ENCODE data around the gene VAMP7. TPM values are rescaled to one million over a fixed set of nuclear protein-coding genes. Genes with fewer than 3 reads are reported as not detected.

VAMP7 gene
- total RNA-seq, 1 experiment from 2014 or later, result 19.9 TPM

DNA sequence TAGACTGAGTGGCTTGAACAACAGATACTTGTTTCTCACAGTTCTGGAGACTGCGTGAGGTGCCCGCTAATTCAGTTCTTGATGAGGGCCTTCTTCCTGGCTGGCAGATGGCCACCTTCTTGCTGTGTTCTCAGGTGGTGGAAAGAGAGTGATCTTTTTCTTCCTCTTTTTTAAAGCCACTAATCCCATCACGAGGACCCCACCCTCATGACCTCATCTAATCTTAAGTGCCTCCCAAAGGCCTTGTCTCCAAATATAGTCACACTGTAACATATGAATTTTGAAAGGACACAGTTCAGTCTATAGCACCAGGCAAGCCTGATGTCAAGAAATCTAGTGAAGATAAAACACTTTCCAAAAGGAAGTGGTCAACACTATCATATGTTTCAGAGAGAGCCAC lies 12.4 kb downstream of the VAMP7 start:
- Mint-ChIP-seq H3K36me3 (ENCODE audit: insufficient read depth in 1 of 3, low read depth in 3 of 3) (peaks cover 24 to 53% (median 48%) of the 10 kb centered on the region in 3 experiments), H3K4me1 (no peaks in the 10 kb centered on the region), H3K27ac (no peak overlapping the region), H3K27me3 (ENCODE audit: low read depth) (no peaks in the 10 kb centered on the region), H3K4me3 (no peak overlapping the region), H3K9me3 (peaks cover 58 to 65% of the 10 kb centered on the region in 2 experiments)
- Histone ChIP-seq H3K23me2 (ENCODE audit: insufficient read length, low read depth, low read length, poor library complexity, severe bottlenecking) (no peaks in the 10 kb centered on the region), H3K79me2 (ENCODE audit: insufficient read depth, low read length) (no peaks in the 10 kb centered on the region), H2BK12ac (ENCODE audit: insufficient read length, low read depth, low read length) (no peak overlapping the region), H2BK20ac (ENCODE audit: low read depth, low read length, poor library complexity, severe bottlenecking) (no peak overlapping the region), H3K4me1 (ENCODE audit: insufficient read depth, low read length) (no peaks in the 10 kb centered on the region), H2BK120ac (ENCODE audit: low read depth, low read length, poor library complexity, severe bottlenecking) (no peak overlapping the region), H3K56ac (ENCODE audit: insufficient read length, low read depth, low read length) (no peak overlapping the region), H3K4me2 (ENCODE audit: insufficient read depth, insufficient read length, low read length) (no peak overlapping the region), H3K27ac (ENCODE audit: insufficient read length, low read depth, low read length) (no peak overlapping the region), H2BK5ac (ENCODE audit: insufficient read length, low read length) (no peak overlapping the region), H3T11ph (ENCODE audit: low read length) (no peak overlapping the region), H2AK5ac (ENCODE audit: insufficient read length, low read length) (no peak overlapping the region), H4K91ac (ENCODE audit: insufficient read length, low read depth, low read length) (no peak overlapping the region), H2BK15ac (ENCODE audit: low read depth, low read length) (no peak overlapping the region), H2AFZ (ENCODE audit: low read length) (no peak overlapping the region), H3K9me3 (ENCODE audit: control insufficient read depth, low read depth, low read length) (peaks cover 29% of the 10 kb centered on the region), H3K14ac (ENCODE audit: insufficient read depth, low read length) (no peak overlapping the region), H4K8ac (replicated peaks; ENCODE audit: insufficient read length, low read depth, low read length) (no peak overlapping the region), H3K18ac (ENCODE audit: insufficient read length, low read depth, low read length) (no peak overlapping the region), H4K20me1 (ENCODE audit: control insufficient read depth, insufficient read depth, insufficient read length) (no peaks in the 10 kb centered on the region), H3K79me1 (ENCODE audit: insufficient read depth, low read depth, low read length, poor library complexity, severe bottlenecking) (no peaks in the 10 kb centered on the region), H4K5ac (ENCODE audit: insufficient read length, low read depth, low read length) (no peak overlapping the region), H3K9ac (ENCODE audit: extremely low read depth, insufficient read length, low read length) (no peak overlapping the region), H3K4ac (ENCODE audit: low read depth, low read length) (no peak overlapping the region), H3K27me3 (ENCODE audit: insufficient read depth, low read length) (no peaks in the 10 kb centered on the region), H3K23ac (ENCODE audit: insufficient read length, low read depth, low read length) (no peak overlapping the region)
- no CpG with 5 or more reads among the region's 3 CpGs for WGBS (ENCODE audit: extremely low coverage, insufficient read length, low lambda C conversion rate)
- TF ChIP-seq, protein P1, sequence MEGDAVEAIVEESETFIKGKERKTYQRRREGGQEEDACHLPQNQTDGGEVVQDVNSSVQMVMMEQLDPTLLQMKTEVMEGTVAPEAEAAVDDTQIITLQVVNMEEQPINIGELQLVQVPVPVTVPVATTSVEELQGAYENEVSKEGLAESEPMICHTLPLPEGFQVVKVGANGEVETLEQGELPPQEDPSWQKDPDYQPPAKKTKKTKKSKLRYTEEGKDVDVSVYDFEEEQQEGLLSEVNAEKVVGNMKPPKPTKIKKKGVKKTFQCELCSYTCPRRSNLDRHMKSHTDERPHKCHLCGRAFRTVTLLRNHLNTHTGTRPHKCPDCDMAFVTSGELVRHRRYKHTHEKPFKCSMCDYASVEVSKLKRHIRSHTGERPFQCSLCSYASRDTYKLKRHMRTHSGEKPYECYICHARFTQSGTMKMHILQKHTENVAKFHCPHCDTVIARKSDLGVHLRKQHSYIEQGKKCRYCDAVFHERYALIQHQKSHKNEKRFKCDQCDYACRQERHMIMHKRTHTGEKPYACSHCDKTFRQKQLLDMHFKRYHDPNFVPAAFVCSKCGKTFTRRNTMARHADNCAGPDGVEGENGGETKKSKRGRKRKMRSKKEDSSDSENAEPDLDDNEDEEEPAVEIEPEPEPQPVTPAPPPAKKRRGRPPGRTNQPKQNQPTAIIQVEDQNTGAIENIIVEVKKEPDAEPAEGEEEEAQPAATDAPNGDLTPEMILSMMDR (conservative IDR thresholded peaks at IDR 0.05), result no peak
- no peak for DNase-seq

All from H9 (cell line).